ENCODE data around the gene TIMM10B. TPM values are rescaled to one million over a fixed set of nuclear protein-coding genes. Genes with fewer than 3 reads are reported as not detected.

Gene TIMM10B
- total and polyA plus RNA-seq, 4 donors = 16.1 to 31.9 (median 16.7) TPM

Other genes with a start within 250 kb of the TIMM10B start
- 10 to 100 TPM; 12.3 to 21.2 TPM for gene FHIP1B, start 246.9 kb upstream of the TIMM10B start, total RNA-seq
- gene FHIP1B, start 246.9 kb upstream of the TIMM10B start, polyA plus RNA-seq = 10 to 100 TPM; 16.4 to 17.4 TPM
- gene CNGA4, start 242.4 kb upstream of the TIMM10B start, total RNA-seq = not detected
- under 1 TPM in 1 of 2 donors, not detected in 1; 0.09 TPM for gene CNGA4, start 242.4 kb upstream of the TIMM10B start, polyA plus RNA-seq
- gene CCKBR, start 221.7 kb upstream of the TIMM10B start, total RNA-seq = not detected
- gene CCKBR, start 221.7 kb upstream of the TIMM10B start, polyA plus RNA-seq = not detected
- gene CAVIN3, start 161.0 kb upstream of the TIMM10B start, total RNA-seq = 1 to 10 TPM; 4.0 to 4.4 TPM
- gene CAVIN3, start 161.0 kb upstream of the TIMM10B start, polyA plus RNA-seq = 10 to 100 TPM in 1 of 2 donors, 1 to 10 TPM in 1; 2.5 to 13.9 TPM
- 10 to 100 TPM; 15.4 to 25.9 TPM for gene SMPD1, start 91.0 kb upstream of the TIMM10B start, total RNA-seq
- gene SMPD1, start 91.0 kb upstream of the TIMM10B start, polyA plus RNA-seq = 10 to 100 TPM; 65.0 to 91.6 TPM
- gene APBB1, start 62.4 kb upstream of the TIMM10B start, total RNA-seq = 1 to 10 TPM; 8.1 to 8.6 TPM
- 1 to 10 TPM; 2.5 to 4.5 TPM for gene APBB1, start 62.4 kb upstream of the TIMM10B start, polyA plus RNA-seq
- 1,000 to 10,000 TPM; 2,251 to 9,224 TPM for gene HPX, start 40.5 kb upstream of the TIMM10B start, total RNA-seq
- gene HPX, start 40.5 kb upstream of the TIMM10B start, polyA plus RNA-seq = 1,000 to 10,000 TPM; 5,349 to 6,171 TPM
- 10 to 100 TPM in 1 of 2 donors, 1 to 10 TPM in 1; 8.1 to 12.7 TPM for gene TRIM3, start 7.6 kb upstream of the TIMM10B start, total RNA-seq
- 10 to 100 TPM in 1 of 2 donors, 1 to 10 TPM in 1; 5.2 to 10.1 TPM for gene TRIM3, start 7.6 kb upstream of the TIMM10B start, polyA plus RNA-seq
- 10 to 100 TPM; 16.2 to 42.0 TPM for gene ARFIP2, start 170 bp upstream of the TIMM10B start, total RNA-seq
- 10 to 100 TPM; 21.3 to 26.3 TPM for gene ARFIP2, start 170 bp upstream of the TIMM10B start, polyA plus RNA-seq
- 10 to 100 TPM in 1 of 2 donors, 1 to 10 TPM in 1; 3.8 to 23.6 TPM for gene DNHD1, start 15.8 kb downstream of the TIMM10B start, total RNA-seq
- gene DNHD1, start 15.8 kb downstream of the TIMM10B start, polyA plus RNA-seq = 1 to 10 TPM; 2.1 to 6.3 TPM
- 10 to 100 TPM; 10.5 to 11.9 TPM for gene RRP8, start 122.1 kb downstream of the TIMM10B start, total RNA-seq
- gene RRP8, start 122.1 kb downstream of the TIMM10B start, polyA plus RNA-seq = 10 to 100 TPM; 10.3 to 12.6 TPM
- 10 to 100 TPM; 50.5 to 69.1 TPM for gene ILK, start 122.3 kb downstream of the TIMM10B start, total RNA-seq
- 10 to 100 TPM; 29.6 to 45.9 TPM for gene ILK, start 122.3 kb downstream of the TIMM10B start, polyA plus RNA-seq
- 10 to 100 TPM; 10.5 to 18.8 TPM for gene TAF10, start 130.7 kb downstream of the TIMM10B start, total RNA-seq
- 10 to 100 TPM; 44.2 to 58.1 TPM for gene TAF10, start 130.7 kb downstream of the TIMM10B start, polyA plus RNA-seq
- 100 to 1,000 TPM in 1 of 2 donors, 10 to 100 TPM in 1; 71.3 to 108 TPM for gene TPP1, start 137.9 kb downstream of the TIMM10B start, total RNA-seq
- gene TPP1, start 137.9 kb downstream of the TIMM10B start, polyA plus RNA-seq = 100 to 1,000 TPM in 1 of 2 donors, 10 to 100 TPM in 1; 52.8 to 102 TPM
- 1 to 10 TPM; 8.6 to 8.9 TPM for gene DCHS1, start 174.3 kb downstream of the TIMM10B start, total RNA-seq
- 1 to 10 TPM in 1 of 2 donors, under 1 TPM in 1; 0.68 to 3.0 TPM for gene DCHS1, start 174.3 kb downstream of the TIMM10B start, polyA plus RNA-seq
- 10 to 100 TPM; 14.0 to 18.0 TPM for gene MRPL17, start 201.8 kb downstream of the TIMM10B start, total RNA-seq
- 10 to 100 TPM; 20.0 to 21.8 TPM for gene MRPL17, start 201.8 kb downstream of the TIMM10B start, polyA plus RNA-seq

Data from liver (tissue), 4 donors.